Skeletal muscle satellite cell (primary cell): ENCODE measurements around the gene ACKR1.

Source experiments
- H3K27me3 ChIP-seq: 2 replicates; pipeline ENCODE4 v1.7.0; 2013; ENCODE audit warnings: low read length; ENCODE audit not compliant: control insufficient read depth, insufficient read depth
- H3K36me3 ChIP-seq: 2 replicates; pipeline ENCODE4 v1.7.0; 2013; ENCODE audit warnings: mild to moderate bottlenecking, control low read depth, low read length; ENCODE audit not compliant: insufficient read depth
- H3K4me1 ChIP-seq: 2 replicates; pipeline ENCODE4 v1.7.0; 2013; ENCODE audit warnings: low read length; ENCODE audit not compliant: control insufficient read depth, insufficient read depth
- H3K4me2 ChIP-seq: 2 replicates; pipeline ENCODE4 v1.7.0; 2013; ENCODE audit warnings: mild to moderate bottlenecking, low read length
- H3K4me3 ChIP-seq: 2 replicates; pipeline ENCODE4 v1.7.0; 2013; ENCODE audit warnings: low read length
- H3K9ac ChIP-seq: 2 replicates; pipeline ENCODE4 v1.7.0; 2013; ENCODE audit warnings: mild to moderate bottlenecking, low read depth, low read length, moderate library complexity
- H3K9me3 ChIP-seq: replicated peaks from 2 replicates; pipeline ENCODE4 v1.7.0; 2013; ENCODE audit warnings: mild to moderate bottlenecking, control low read depth, low read length

ACKR1 gene

DNA sequence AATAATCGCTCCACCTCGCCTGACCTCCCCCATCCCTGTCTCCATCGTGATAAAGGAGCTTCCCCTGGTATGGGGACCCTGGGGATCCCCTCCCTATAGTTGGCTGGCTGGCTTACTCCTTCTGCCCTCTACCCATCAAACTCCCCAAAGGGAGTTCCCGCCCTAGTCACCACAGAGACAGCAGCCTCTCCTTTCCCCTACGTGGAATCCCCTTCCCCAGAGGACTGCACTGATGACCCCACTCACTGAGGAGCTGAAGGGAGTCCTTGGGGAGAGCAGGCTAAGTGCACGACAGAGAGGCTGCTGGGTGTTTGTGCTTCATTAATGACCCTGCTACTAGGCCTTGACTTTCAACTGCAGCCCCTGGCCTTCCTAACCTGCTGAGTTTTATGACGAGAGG is 31.4 kb upstream of the ACKR1 start:
- H3K9me3 ChIP-seq, result no peaks in the 10 kb centered on the region
- peaks cover 51% of the 10 kb centered on the region for H3K27me3 ChIP-seq
- H3K4me3 ChIP-seq, result peak overlapping the region; percentile 15
- peaks cover 5% of the 10 kb centered on the region for H3K4me1 ChIP-seq
- H3K4me2 ChIP-seq, result peak overlapping the region; percentile 54
- H3K36me3 ChIP-seq, result no peaks in the 10 kb centered on the region
- H3K9ac ChIP-seq, result no peak overlapping the region

GRCh38 chr1:159175571-159175970 is 29.1 kb upstream of the ACKR1 start:
- Histone ChIP-seq H3K4me1 (peaks cover 5% of the 10 kb centered on the region), H3K4me3 (no peak overlapping the region), H3K9me3 (no peaks in the 10 kb centered on the region), H3K9ac (no peak overlapping the region), H3K4me2 (no peak overlapping the region), H3K27me3 (peaks cover 29% of the 10 kb centered on the region), H3K36me3 (no peaks in the 10 kb centered on the region)

DNA sequence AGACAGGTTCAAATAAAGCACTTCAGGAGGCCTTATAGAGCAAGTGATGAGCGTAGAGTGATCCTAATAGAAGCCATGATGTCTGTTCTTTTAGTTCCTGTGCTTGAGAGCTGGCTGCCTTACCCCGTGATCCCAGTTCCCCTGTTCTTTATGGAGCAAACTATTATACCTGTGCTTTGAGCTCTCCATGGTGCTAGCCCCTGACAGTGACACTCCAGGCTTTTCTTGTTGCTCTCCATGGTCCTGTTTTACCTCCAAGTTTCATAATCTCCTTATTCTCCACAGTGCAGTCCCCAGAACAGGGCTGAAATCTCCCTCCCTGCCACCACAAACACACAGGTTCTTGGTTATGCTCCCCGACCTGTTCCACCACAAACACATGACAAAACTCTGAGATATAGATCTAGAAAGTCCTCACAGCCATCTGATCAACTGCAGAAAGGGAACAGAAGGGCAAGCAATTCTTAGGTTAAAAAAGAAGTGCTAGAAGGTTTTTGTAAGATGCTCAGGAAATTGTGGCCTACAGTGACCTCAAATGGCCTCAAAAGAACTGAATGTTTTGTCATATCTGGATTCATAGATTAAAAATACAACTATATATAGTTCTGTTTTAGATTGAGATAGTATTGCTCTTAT is 27.3 kb upstream of the ACKR1 start:
- Histone ChIP-seq H3K27me3 (peaks cover 16% of the 10 kb centered on the region), H3K4me3 (no peak overlapping the region), H3K4me1 (no peaks in the 10 kb centered on the region), H3K36me3 (no peaks in the 10 kb centered on the region), H3K4me2 (no peak overlapping the region), H3K9ac (no peak overlapping the region), H3K9me3 (no peaks in the 10 kb centered on the region)

DNA sequence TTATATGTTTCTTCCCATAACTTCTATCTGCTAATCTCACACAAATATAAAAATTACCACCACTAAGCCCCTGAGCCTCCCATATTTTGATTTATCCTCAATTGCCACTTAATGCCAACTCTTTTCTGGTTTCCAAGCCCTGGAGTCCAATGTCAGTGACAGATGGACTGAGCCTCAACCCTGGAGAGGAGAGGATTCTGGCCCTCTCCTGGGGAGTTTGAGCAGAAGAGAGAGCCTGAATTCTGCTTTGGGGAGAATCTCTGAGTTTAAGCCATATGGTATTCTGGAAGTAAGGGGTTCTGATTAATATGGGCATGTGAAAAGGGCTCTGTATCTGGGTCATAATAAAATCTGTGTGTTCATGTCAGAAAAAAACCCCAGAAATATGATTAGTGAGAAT is 24.8 kb upstream of the ACKR1 start:
- Histone ChIP-seq H3K4me2 (no peak overlapping the region), H3K9me3 (no peaks in the 10 kb centered on the region), H3K9ac (no peak overlapping the region), H3K27me3 (no peaks in the 10 kb centered on the region), H3K4me3 (no peak overlapping the region), H3K4me1 (no peaks in the 10 kb centered on the region), H3K36me3 (no peaks in the 10 kb centered on the region)

DNA sequence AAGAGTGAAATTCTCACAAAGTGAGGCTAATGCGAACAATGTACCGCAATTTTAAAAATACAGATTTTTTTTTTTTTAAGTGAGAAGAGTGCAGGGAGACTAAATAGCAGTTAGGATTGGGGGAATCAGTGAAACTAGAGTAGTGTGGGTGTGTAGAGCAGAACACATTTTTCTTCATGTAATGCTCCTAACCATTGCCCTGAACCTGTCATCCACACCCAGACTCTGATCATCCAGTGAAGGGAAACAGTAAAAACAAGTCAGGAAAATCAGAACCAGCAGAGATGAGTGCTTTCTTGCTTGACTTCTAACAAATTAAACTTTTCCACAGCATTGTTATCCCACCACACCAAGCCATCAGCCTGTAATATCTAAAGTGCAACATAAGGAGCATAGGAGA is 24.2 kb upstream of the ACKR1 start:
- no peak overlapping the region for H3K4me2 ChIP-seq
- H3K4me3 ChIP-seq, result no peak overlapping the region
- H3K36me3 ChIP-seq, result no peaks in the 10 kb centered on the region
- no peak overlapping the region for H3K9ac ChIP-seq
- H3K27me3 ChIP-seq, result no peaks in the 10 kb centered on the region
- no peaks in the 10 kb centered on the region for H3K9me3 ChIP-seq
- H3K4me1 ChIP-seq, result no peaks in the 10 kb centered on the region

DNA sequence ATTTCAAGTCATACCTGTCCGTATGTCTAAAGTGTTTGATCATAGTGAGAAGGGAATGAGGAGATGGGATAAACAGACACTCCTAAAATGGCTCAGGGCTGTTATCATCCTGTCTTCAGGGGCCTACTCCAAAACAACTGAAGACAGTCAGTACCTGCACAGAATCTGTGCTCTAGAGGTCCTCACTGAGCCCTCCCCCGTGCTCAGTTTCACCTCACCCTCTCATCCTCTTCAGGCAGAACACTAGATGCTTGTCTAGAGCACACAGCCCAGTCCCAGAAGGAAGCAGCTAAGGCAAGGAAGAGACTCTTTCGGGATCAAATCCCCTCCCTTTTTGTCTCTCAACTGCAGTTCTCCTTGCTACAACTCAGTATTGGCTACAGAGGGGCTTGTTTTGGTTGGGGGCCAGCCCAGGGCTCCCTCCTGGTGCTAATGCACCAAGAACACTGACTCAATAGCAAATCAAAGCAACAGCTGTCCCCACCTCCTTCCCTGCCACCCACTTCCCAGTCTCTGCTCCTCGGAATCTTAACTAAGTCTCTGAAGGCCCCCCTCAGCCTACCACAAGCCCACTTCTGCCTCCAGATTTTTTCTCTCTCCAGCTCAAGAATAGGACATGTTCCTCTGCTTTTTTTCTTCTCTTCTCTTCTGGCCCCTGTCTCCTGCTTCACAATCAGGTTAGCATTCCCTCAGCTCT is 23.2 kb upstream of the ACKR1 start:
- Histone ChIP-seq H3K4me3 (no peak overlapping the region), H3K27me3 (no peaks in the 10 kb centered on the region), H3K9me3 (no peaks in the 10 kb centered on the region), H3K4me1 (no peaks in the 10 kb centered on the region), H3K36me3 (no peaks in the 10 kb centered on the region), H3K9ac (no peak overlapping the region), H3K4me2 (no peak overlapping the region)

DNA sequence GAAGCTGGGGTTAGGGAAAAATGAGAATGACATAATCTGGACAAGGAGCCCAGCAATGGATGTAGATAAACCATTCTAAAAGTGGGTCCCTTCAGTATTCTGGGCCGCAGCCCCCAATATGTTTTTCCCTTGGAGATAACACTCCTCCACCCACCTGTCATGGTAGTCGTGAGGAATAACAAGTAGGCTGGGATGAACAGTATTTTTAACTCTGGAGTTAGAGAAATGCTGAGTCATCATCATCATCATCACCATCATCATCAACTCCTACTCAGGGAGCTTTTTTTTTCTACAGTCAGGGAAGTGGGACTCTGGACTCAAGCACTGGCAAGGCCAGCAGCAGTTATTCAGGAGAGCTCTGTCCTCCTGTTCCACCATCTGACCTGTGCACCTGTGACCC is 20.5 kb upstream of the ACKR1 start:
- Histone ChIP-seq H3K4me3 (no peak overlapping the region), H3K27me3 (peaks cover 15% of the 10 kb centered on the region), H3K9me3 (no peaks in the 10 kb centered on the region), H3K4me2 (no peak overlapping the region), H3K36me3 (no peaks in the 10 kb centered on the region), H3K9ac (no peak overlapping the region), H3K4me1 (no peaks in the 10 kb centered on the region)

DNA sequence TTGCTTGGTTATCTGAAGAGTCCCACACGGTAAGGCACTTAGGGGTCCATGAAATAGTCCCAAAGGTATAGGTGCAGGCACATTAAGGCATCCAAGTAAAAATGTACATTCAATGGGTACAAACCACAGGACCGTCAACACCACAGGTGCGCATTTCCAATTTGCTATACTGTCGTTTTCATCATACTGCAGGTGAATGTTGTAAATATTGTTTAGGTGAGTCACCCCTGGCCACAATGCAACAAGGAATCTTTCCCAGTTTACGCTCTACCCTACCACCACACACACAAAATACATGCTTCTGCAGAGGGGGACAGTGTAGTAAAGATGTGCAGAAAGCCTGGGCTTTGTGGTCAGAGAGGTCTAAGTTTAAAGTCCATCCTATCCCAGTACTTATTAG is 19.6 kb upstream of the ACKR1 start:
- peaks cover 24% of the 10 kb centered on the region for H3K27me3 ChIP-seq
- no peaks in the 10 kb centered on the region for H3K9me3 ChIP-seq
- H3K4me1 ChIP-seq, result no peaks in the 10 kb centered on the region
- no peak overlapping the region for H3K9ac ChIP-seq
- no peak overlapping the region for H3K4me2 ChIP-seq
- H3K4me3 ChIP-seq, result no peak overlapping the region
- H3K36me3 ChIP-seq, result no peaks in the 10 kb centered on the region

- peaks cover 3% of the 10 kb centered on the region for H3K36me3 ChIP-seq
Observed at GRCh38 chr1:159187033-159187432, 17.6 kb upstream of the ACKR1 start.

DNA sequence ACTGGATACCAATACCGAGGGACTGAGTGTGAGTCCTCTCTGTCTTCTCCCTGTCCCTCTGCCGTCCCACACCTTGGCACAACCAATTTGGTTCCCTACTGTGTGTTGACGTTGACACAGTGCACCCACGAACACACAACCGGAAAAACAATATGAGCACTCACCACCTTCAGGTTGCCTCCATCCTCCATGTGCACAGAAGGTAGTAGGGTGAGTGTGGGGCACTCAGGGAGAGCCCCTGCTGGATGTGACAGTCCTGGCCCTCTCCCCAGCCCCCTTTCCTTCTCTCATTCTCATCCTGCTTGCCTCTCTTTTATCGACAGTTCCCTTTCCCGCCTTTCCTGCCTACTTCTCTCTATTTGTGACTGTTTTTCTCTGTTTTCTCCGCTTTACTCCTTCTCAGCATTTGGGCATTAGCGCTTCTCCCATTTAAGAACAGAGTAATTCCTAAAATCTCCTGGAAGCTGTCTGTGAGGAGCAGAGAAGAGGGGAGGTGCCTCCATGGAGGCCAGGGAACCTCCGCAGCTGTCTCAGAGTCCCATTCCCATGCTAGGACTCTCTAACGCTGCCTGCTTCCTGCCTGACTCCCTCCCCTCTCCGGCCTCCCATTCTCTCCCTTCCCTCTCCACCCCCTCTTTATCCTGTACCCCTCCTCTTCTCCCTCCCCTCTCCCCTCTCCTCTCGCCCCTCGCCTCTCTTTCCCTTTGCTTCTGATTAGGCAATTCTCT is 16.9 kb upstream of the ACKR1 start:
- H3K9ac ChIP-seq, result no peak overlapping the region
- H3K4me1 ChIP-seq, result no peaks in the 10 kb centered on the region
- H3K4me2 ChIP-seq, result peak overlapping the region; percentile 53
- H3K9me3 ChIP-seq, result no peaks in the 10 kb centered on the region
- H3K4me3 ChIP-seq, result peak overlapping the region; percentile 42
- peaks cover 34% of the 10 kb centered on the region for H3K27me3 ChIP-seq
- peaks cover 3% of the 10 kb centered on the region for H3K36me3 ChIP-seq

More at GRCh38 chr1:159187033-159187432, 17.6 kb upstream of the ACKR1 start:
- Histone ChIP-seq H3K27me3 (peaks cover 33% of the 10 kb centered on the region), H3K4me2 (no peak overlapping the region), H3K9ac (no peak overlapping the region), H3K9me3 (no peaks in the 10 kb centered on the region), H3K4me1 (no peaks in the 10 kb centered on the region), H3K4me3 (no peak overlapping the region)

DNA sequence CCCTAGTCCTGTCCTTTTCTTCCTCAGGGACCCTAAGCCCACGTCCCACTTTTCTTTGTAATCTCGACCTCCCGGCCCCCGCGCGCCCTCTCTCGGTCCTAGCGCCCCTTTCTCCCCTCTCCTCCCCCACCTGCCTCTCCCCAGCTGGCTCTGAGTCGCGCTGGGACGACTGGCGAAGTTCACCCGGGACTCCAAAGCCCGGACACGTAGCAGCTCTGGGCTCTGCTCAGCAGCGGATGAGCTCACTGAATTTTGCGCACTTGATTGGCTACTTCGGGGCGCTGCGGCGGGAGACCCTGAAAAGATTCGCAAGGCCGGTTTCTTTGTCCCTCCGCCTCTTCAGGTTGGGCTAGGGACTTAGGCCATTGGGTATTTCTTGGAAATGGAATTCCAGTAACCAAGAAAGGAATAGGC is 16.3 kb upstream of the ACKR1 start:
- Histone ChIP-seq H3K4me2 (peak overlapping the region; percentile 53), H3K4me3 (peak overlapping the region; percentile 42), H3K36me3 (peaks cover 6% of the 10 kb centered on the region), H3K27me3 (peaks cover 34% of the 10 kb centered on the region), H3K9me3 (no peaks in the 10 kb centered on the region), H3K4me1 (no peaks in the 10 kb centered on the region), H3K9ac (no peak overlapping the region)
